ENCODE data around the gene MYRIP.
"Not testable (repeated sequence)": the region's sequence is repeated elsewhere in the genome, so short reads cannot be mapped to it uniquely, and the experiment has no call there.

- not testable (repeated sequence) for TF ChIP-seq CTCF, POLR2A (IDR thresholded peaks at IDR 0.05)
Measured at GRCh38 chr3:39778168-39778567, 31.2 kb upstream of the MYRIP start.

Measured in testis (tissue), 2 donors.